Activated CD8-positive, alpha-beta memory T cell treated with anti-CD3 and anti-CD28 coated beads for 4 hours (primary cell): ENCODE results near the gene AGRN.
"Not testable (repeated sequence)": the region's sequence is repeated elsewhere in the genome, so short reads cannot be mapped to it uniquely, and the experiment has no call there.

Experiments
- DNase-seq, 2 donors: peaks; one replicate each; pipeline ENCODE4 v3.0.0-alpha.2; 2020; ENCODE audit warnings: low read depth in 2 of 2

The AGRN gene

GRCh38 chr1:1021010-1021919 is 1.3 kb downstream of the AGRN start:
- DNase-seq = no peak

- DNase-seq = no peak
These were observed 2.0 kb downstream of the AGRN start for GRCh38 chr1:1021920-1022259.

GRCh38 chr1:1022302-1023009 is 2.5 kb downstream of the AGRN start:
- DNase-seq = no peak

- no peak for DNase-seq
These were observed 3.8 kb downstream of the AGRN start for GRCh38 chr1:1023700-1024099.

GRCh38 chr1:1024149-1024770 is 4.3 kb downstream of the AGRN start:
- DNase-seq = no peak

- no peak for DNase-seq
These were observed 5.1 kb downstream of the AGRN start for GRCh38 chr1:1024771-1025699.

GRCh38 chr1:1025730-1026129 is 5.8 kb downstream of the AGRN start:
- no peak for DNase-seq

- DNase-seq = no peak
These were observed 6.9 kb downstream of the AGRN start for GRCh38 chr1:1026599-1027413.

GRCh38 chr1:1027791-1028190 is 7.9 kb downstream of the AGRN start:
- DNase-seq = no peak

- DNase-seq = not testable (repeated sequence)
These were observed 11.1 kb downstream of the AGRN start for GRCh38 chr1:1030867-1031658.

- no peak for DNase-seq
These were observed 11.8 kb downstream of the AGRN start for GRCh38 chr1:1031659-1032235.

GRCh38 chr1:1032424-1032823 is 12.5 kb downstream of the AGRN start:
- no peak for DNase-seq

GRCh38 chr1:1033009-1033587 is 13.2 kb downstream of the AGRN start:
- DNase-seq = peak; percentile 88 to 90

GRCh38 chr1:1033731-1034438 is 14.0 kb downstream of the AGRN start:
- DNase-seq = no peak

GRCh38 chr1:1034439-1034781 is 14.5 kb downstream of the AGRN start:
- no peak for DNase-seq

- DNase-seq = no peak
These were observed 15.5 kb downstream of the AGRN start for GRCh38 chr1:1035291-1035943.

GRCh38 chr1:1037366-1038327 is 17.7 kb downstream of the AGRN start:
- DNase-seq = no peak
